CD4-positive, alpha-beta memory T cell (primary cell): Measurements from ENCODE around the gene PCDHGB4. TPM values are rescaled to one million over a fixed set of nuclear protein-coding genes. Genes with fewer than 3 reads are reported as not detected.
"Not testable (repeated sequence)": the region's sequence is repeated elsewhere in the genome, so short reads cannot be mapped to it uniquely, and the experiment has no call there.

Experiments used
- CTCF ChIA-PET: fragments of 350-600 bp; sonication (Branson Sonifier 250); formaldehyde crosslinking; loops from one replicate; lab custom pipeline; 2021; ENCODE audit warnings: inconsistent platforms; ENCODE audit not compliant: partially characterized antibody; lab: Charles Lee
- POLR2A ChIA-PET: fragments of 350-600 bp; sonication (Branson Sonifier 250); formaldehyde crosslinking; loops from one replicate; lab custom pipeline; 2021; ENCODE audit not compliant: partially characterized antibody; lab: Charles Lee
- DNase-seq, 5 donors: peaks; one replicate each; pipeline versions ENCODE4 v3.0.0 to v3.0.0-alpha.2; 2020 to 2022; ENCODE audit warnings: mixed read lengths in 1 of 5
- H3K27ac ChIP-seq: one replicate; pipeline ENCODE4 v1.7.0; 2013; ENCODE audit warnings: low read depth, low read length
- H3K27me3 ChIP-seq: 2 replicates; pipeline ENCODE4 v1.7.0; 2013; ENCODE audit warnings: mild to moderate bottlenecking, low read length, moderate library complexity; ENCODE audit not compliant: insufficient read depth
- H3K36me3 ChIP-seq: 2 replicates; pipeline ENCODE4 v1.7.0; 2013; ENCODE audit warnings: mild to moderate bottlenecking, low read length, moderate library complexity; ENCODE audit not compliant: insufficient read depth
- H3K4me1 ChIP-seq: 2 replicates; pipeline ENCODE4 v1.7.0; 2013; ENCODE audit warnings: mild to moderate bottlenecking, low read length, moderate library complexity; ENCODE audit not compliant: insufficient read depth
- H3K4me3 ChIP-seq, 2 donors: one replicate each; pipeline ENCODE4 v1.7.0; 2013; ENCODE audit warnings: low read length in 2 of 2, mild to moderate bottlenecking in 1 of 2
- H3K9me3 ChIP-seq, 2 donors: one replicate each; pipeline ENCODE4 v1.7.0; 2013; ENCODE audit warnings: low read length in 2 of 2, control low read depth in 1 of 2; ENCODE audit not compliant: control insufficient read depth in 1 of 2
- H3K27ac Mint-ChIP-seq, 7 donors: one replicate each; pipeline ENCODE4 v1.8.0; 2020 to 2021; ENCODE audit warnings: mixed read lengths in 7 of 7, mild to moderate bottlenecking in 6 of 7, inconsistent platforms in 3 of 7, moderate library complexity in 3 of 7
- H3K27me3 Mint-ChIP-seq, 2 donors: one replicate each; pipeline ENCODE4 v1.8.0; 2020 to 2021; ENCODE audit warnings: mixed read lengths in 2 of 2
- H3K36me3 Mint-ChIP-seq, 2 donors: one replicate each; pipeline ENCODE4 v1.8.0; 2020 to 2021; ENCODE audit warnings: mixed read lengths in 2 of 2, inconsistent platforms in 1 of 2, mild to moderate bottlenecking in 1 of 2
- H3K4me1 Mint-ChIP-seq, 4 donors: one replicate each; pipeline ENCODE4 v1.8.0; 2020 to 2021; ENCODE audit warnings: mixed read lengths in 4 of 4, mild to moderate bottlenecking in 1 of 4
- H3K4me3 Mint-ChIP-seq, 8 donors: one replicate each; pipeline ENCODE4 v1.8.0; 2020 to 2021; ENCODE audit warnings: mixed read lengths in 8 of 8, mild to moderate bottlenecking in 7 of 8, moderate library complexity in 6 of 8, inconsistent platforms in 3 of 8
- H3K9me3 Mint-ChIP-seq, 8 donors: one replicate each; pipeline ENCODE4 v1.8.0; 2020 to 2021; ENCODE audit warnings: mixed read lengths in 8 of 8, mild to moderate bottlenecking in 5 of 8, inconsistent platforms in 3 of 8, moderate library complexity in 1 of 8
- intact Hi-C: fragments of 100-400 bp; cut with micrococcal nuclease; formaldehyde crosslinking; loops from one replicate; pipeline ENCODE4 v1.15.1; 2023
- polyA plus RNA-seq, 2 donors: library from polyadenylated mRNA; unstranded; fragments of 300-500 nt; fragmentation: Illumina TruSeq; gene quantifications; one replicate each; pipeline ENCODE4 v1.2.3, GENCODE V29; 2021
- total RNA-seq, 2 experiments: library from RNA; stranded (reverse); gene quantifications; one replicate each; pipeline ENCODE4 v1.2.3, GENCODE V29; 2021

Gene PCDHGB4
- total and polyA plus RNA-seq, 4 experiments from 2014 or later: 0.13 to 0.23 (median 0.19) TPM; not detected in 1

GRCh38 chr5:141402553-141403243 is 15.2 kb downstream of the PCDHGB4 start, which contains the start of gene PCDHGA9:
TSS of gene PCDHGA9 (plus strand) at chr5:141402778. CDS start at chr5:141402953, 175 bp downstream.
- H3K4me1 Mint-ChIP-seq: peaks cover 0 to 4% (median 0%) of the 10 kb centered on the region in 4 donors
- ChIA-PET CTCF (interaction anchor here (0.6 to 0.8 kb wide), 2 partner anchors 77 to 111 kb away, joined by 3 read pairs; no protein-coding TSS in a partner anchor), POLR2A (no interaction called here)
- DNase-seq: no peak
- Histone ChIP-seq H3K36me3 (no peaks in the 10 kb centered on the region), H3K27ac (no peak within 1 kb of the TSS), H3K27me3 (peaks cover 6% of the 10 kb centered on the region), H3K4me3 (no peak within 1 kb of the TSS), H3K4me1 (no peaks in the 10 kb centered on the region), H3K9me3 (peaks cover 0 to 4% of the 10 kb centered on the region in 2 donors)
- peak within 1 kb of the TSS in 2 of 7 donors; percentile 51 to 60 for H3K27ac Mint-ChIP-seq
- H3K4me3 Mint-ChIP-seq: peak within 1 kb of the TSS; percentile 21 to 72 (median 63)
- H3K27me3 Mint-ChIP-seq: peaks cover 56 to 61% of the 10 kb centered on the region in 2 donors
- H3K9me3 Mint-ChIP-seq: peaks cover 6 to 65% (median 52%) of the 10 kb centered on the region in 8 donors
- intact Hi-C loops: no loop called here
- H3K36me3 Mint-ChIP-seq: peaks cover 8 to 12% of the 10 kb centered on the region in 2 donors

- intact Hi-C loops: no loop called here
- H3K9me3 ChIP-seq: peaks cover 0 to 4% of the 10 kb centered on the region in 2 donors
- peaks cover 0 to 4% (median under 1%) of the 10 kb centered on the region in 4 donors for H3K4me1 Mint-ChIP-seq
- CTCF ChIA-PET: interaction anchor here (0.6 to 0.8 kb wide), 2 partner anchors 77 to 110 kb away, joined by 3 read pairs; no protein-coding TSS in a partner anchor
- no peaks in the 10 kb centered on the region for H3K36me3 ChIP-seq
- no peak overlapping the region for H3K4me3 ChIP-seq
- H3K4me1 ChIP-seq: no peaks in the 10 kb centered on the region
- no peak overlapping the region for H3K27ac ChIP-seq
- H3K27me3 ChIP-seq: peaks cover 6% of the 10 kb centered on the region
- H3K9me3 Mint-ChIP-seq: peaks cover 6 to 71% (median 55%) of the 10 kb centered on the region in 8 donors
- H3K27me3 Mint-ChIP-seq: peaks cover 62 to 64% of the 10 kb centered on the region in 2 donors
- POLR2A ChIA-PET: no interaction called here
- H3K27ac Mint-ChIP-seq: no peak overlapping the region
- H3K36me3 Mint-ChIP-seq: peaks cover 10 to 12% of the 10 kb centered on the region in 2 donors
- no peak for DNase-seq
- no peak overlapping the region for H3K4me3 Mint-ChIP-seq
Measured at GRCh38 chr5:141403387-141403786, 15.9 kb downstream of the PCDHGB4 start.

DNA sequence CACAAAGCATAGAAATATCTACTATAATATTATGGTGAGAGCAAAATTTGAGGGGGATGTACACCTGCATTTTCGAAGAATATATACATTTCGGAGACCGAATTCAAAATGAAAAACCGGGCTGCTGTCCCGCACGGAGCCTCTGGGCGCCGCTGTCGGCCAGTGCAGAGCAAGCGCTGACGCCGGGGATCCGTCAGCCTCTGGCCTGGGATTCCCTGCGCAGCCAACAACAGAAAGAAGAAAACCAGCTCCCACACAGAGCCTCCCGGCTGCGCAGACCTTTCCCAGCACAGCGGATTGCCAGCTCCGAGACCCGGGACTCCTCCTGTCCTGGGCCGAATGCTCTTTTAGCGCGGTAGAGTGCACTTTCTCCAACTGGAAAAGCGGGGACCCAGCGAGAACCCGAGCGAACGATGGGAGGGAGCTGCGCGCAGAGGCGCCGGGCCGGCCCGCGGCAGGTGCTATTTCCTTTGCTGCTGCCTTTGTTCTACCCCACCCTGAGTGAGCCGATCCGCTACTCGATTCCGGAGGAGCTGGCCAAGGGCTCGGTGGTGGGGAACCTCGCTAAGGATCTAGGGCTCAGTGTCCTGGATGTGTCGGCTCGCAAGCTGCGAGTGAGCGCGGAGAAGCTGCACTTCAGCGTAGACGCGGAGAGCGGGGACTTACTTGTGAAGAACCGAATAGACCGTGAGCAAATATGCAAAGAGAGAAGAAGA is 20.4 kb downstream of the PCDHGB4 start, which contains the start of gene PCDHGB6:
Gene PCDHGB6 (plus strand): TSS at position 232 of the 716 bp plus-strand sequence. CDS start 182 bp downstream, at position 414.
- H3K9me3 ChIP-seq, POLR2A ChIA-PET, H3K27ac ChIP-seq, H3K27me3 ChIP-seq, H3K4me3 ChIP-seq, H3K4me1 ChIP-seq, H3K4me1 Mint-ChIP-seq, CTCF ChIA-PET, intact Hi-C loops, H3K36me3 ChIP-seq: not testable (repeated sequence)
- peaks cover 12 to 13% of the 10 kb centered on the region in 2 donors for H3K36me3 Mint-ChIP-seq
- peak within 1 kb of the TSS in 6 of 8 donors; percentile 48 to 71 (median 64) for H3K4me3 Mint-ChIP-seq
- H3K27ac Mint-ChIP-seq: peak within 1 kb of the TSS in 3 of 7 donors; percentile 29 to 83 (median 75)
- H3K9me3 Mint-ChIP-seq: peaks cover 5 to 64% (median 48%) of the 10 kb centered on the region in 8 donors
- DNase-seq: peak in 1 of 5 donors; percentile 31
- peaks cover 54 to 59% of the 10 kb centered on the region in 2 donors for H3K27me3 Mint-ChIP-seq

DNA sequence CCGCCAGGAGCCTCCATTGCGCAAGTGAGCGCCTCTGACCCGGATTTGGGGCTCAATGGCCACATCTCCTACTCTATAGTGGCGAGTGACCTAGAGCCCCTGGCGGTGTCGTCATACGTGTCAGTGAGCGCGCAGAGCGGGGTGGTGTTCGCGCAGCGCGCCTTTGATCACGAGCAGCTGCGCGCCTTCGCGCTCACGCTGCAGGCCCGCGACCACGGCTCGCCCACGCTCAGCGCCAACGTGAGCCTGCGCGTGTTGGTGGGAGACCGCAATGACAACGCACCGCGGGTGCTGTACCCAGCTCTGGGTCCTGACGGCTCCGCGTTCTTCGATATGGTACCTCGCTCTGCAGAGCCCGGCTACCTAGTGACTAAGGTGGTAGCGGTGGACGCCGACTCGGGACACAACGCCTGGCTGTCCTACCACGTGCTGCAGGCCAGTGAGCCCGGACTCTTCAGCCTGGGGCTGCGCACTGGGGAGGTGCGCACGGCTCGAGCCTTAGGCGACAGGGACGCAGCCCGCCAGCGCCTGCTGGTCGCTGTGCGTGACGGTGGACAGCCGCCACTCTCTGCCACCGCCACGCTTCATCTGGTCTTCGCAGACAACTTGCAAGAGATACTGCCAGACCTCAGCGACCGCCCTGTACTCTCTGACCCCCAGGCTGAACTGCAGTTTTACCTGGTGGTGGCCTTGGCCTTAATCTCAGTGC is 22.3 kb downstream of the PCDHGB4 start:
- Histone ChIP-seq H3K9me3 (no peaks in the 10 kb centered on the region), H3K4me1 (peaks cover 8% of the 10 kb centered on the region), H3K4me3 (no peak overlapping the region), H3K27ac (no peak overlapping the region), H3K27me3 (peaks cover 10% of the 10 kb centered on the region), H3K36me3 (no peaks in the 10 kb centered on the region)
- H3K36me3 Mint-ChIP-seq: peaks cover 14 to 16% of the 10 kb centered on the region in 2 donors
- peaks cover 10 to 20% (median 14%) of the 10 kb centered on the region in 4 donors for H3K4me1 Mint-ChIP-seq
- no peak for DNase-seq
- intact Hi-C loops: loop anchor here (10.0 kb wide), 1 partner anchor 85 kb away; the partner anchor contains the start of gene TAF7
- CTCF ChIA-PET: no interaction called here
- H3K27me3 Mint-ChIP-seq: peaks cover 51 to 63% of the 10 kb centered on the region in 2 donors
- POLR2A ChIA-PET: no interaction called here
- peaks cover 5 to 62% (median 48%) of the 10 kb centered on the region in 8 donors for H3K9me3 Mint-ChIP-seq
- peak overlapping the region in 1 of 7 donors; percentile 64 for H3K27ac Mint-ChIP-seq
- H3K4me3 Mint-ChIP-seq: no peak overlapping the region

DNA sequence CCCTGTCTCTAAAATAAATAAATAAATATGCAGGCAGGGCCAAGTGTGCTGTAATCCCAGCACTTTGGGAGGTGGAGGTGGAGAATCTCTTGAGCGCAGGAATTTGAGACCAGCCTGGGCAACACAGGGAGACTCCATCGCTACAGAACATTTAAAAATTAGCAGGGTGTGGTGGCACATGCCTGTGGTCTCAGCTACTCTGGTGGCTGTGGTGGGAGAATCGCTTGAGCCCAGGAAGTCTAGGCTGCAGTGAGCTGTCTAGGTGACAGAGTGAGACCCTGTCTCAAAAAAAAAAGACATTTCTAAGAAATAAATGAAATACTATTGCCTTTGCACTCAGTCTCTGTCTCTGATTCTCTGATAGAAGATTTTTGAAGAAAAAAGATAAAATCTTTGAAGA is 24.1 kb downstream of the PCDHGB4 start:
- ChIA-PET POLR2A (no interaction called here), CTCF (interaction anchor here (1.5 to 4.6 kb wide), 2 partner anchors 102 to 113 kb away, joined by 7 to 37 read pairs; no protein-coding TSS in a partner anchor)
- no peak overlapping the region for H3K27ac ChIP-seq
- H3K27me3 ChIP-seq: peaks cover 22% of the 10 kb centered on the region
- intact Hi-C loops: loop anchor here (10.0 kb wide), 1 partner anchor 87 kb away; the partner anchor contains the start of gene TAF7
- no peaks in the 10 kb centered on the region for H3K9me3 ChIP-seq
- Mint-ChIP-seq H3K27ac (no peak overlapping the region), H3K27me3 (peaks cover 38 to 55% of the 10 kb centered on the region in 2 donors), H3K4me1 (peaks cover 10 to 20% (median 14%) of the 10 kb centered on the region in 4 donors), H3K36me3 (peaks cover 14 to 16% of the 10 kb centered on the region in 2 donors), H3K9me3 (peaks cover 5 to 62% (median 49%) of the 10 kb centered on the region in 8 donors), H3K4me3 (peak overlapping the region in 1 of 8 donors; percentile 30)
- H3K36me3 ChIP-seq: no peaks in the 10 kb centered on the region
- peaks cover 8% of the 10 kb centered on the region for H3K4me1 ChIP-seq
- no peak overlapping the region for H3K4me3 ChIP-seq
- no peak for DNase-seq

DNA sequence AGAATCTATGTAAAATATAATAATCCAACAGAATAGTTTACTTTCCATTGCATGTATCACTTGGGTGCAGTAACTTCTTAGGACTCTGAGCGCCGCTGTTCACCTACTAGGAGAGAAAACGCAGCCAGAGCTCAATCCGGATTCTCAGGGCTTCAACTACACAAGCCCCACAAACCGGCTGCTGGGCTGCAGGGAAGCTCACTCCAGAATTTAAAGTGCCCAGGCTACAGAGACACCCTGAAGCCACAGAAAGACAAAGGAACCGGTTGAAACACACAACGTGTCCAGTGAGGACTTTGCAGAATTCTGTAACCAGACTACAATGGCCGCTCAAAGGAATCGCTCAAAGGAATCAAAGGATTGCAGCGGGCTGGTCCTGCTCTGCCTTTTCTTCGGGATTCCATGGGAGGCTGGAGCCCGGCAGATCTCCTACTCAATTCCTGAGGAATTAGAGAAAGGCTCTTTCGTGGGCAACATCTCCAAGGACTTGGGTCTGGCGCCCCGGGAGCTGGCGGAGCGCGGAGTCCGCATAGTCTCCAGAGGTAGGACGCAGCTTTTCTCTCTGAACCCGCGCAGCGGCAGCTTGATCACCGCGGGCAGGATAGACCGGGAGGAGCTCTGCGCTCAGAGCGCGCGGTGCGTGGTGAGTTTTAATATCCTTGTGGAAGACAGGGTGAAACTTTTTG is 25.5 kb downstream of the PCDHGB4 start, which contains the start of gene PCDHGA10:
Gene PCDHGA10 (plus strand): TSS at position 134 of the 686 bp plus-strand sequence. CDS start 189 bp downstream, at position 323.
- POLR2A ChIA-PET: interaction anchor here (1.0 to 2.2 kb wide), 4 partner anchors 93 to 151 kb away, joined by 3 to 11 read pairs (median 4); partner anchors contain the start of gene TAF7
- CTCF ChIA-PET: interaction anchor here (0.7 to 4.6 kb wide), 21 partner anchors 8 to 179 kb away, joined by 3 to 37 read pairs (median 5); partner anchors contain the start of genes PCDHGA11, PCDHGA12, PCDHGA6 and PCDHGB5
- Histone ChIP-seq H3K4me3 (peak within 1 kb of the TSS; percentile 14 to 51), H3K27ac (no peak within 1 kb of the TSS), H3K27me3 (peaks cover 22% of the 10 kb centered on the region), H3K4me1 (peaks cover 8% of the 10 kb centered on the region), H3K9me3 (no peaks in the 10 kb centered on the region), H3K36me3 (no peaks in the 10 kb centered on the region)
- H3K27me3 Mint-ChIP-seq: peaks cover 36 to 56% of the 10 kb centered on the region in 2 donors
- H3K36me3 Mint-ChIP-seq: peaks cover 15 to 16% of the 10 kb centered on the region in 2 donors
- H3K4me1 Mint-ChIP-seq: peaks cover 11 to 20% (median 15%) of the 10 kb centered on the region in 4 donors
- intact Hi-C loops: loop anchor here (1.0 to 10.0 kb wide), 4 partner anchors 88 to 151 kb away; partner anchors contain the start of gene TAF7
- H3K4me3 Mint-ChIP-seq: peak within 1 kb of the TSS; percentile 81 to 92 (median 89)
- peak; percentile 53 to 61 (median 59) for DNase-seq
- H3K27ac Mint-ChIP-seq: peak within 1 kb of the TSS in 5 of 7 donors; percentile 30 to 87 (median 69)
- H3K9me3 Mint-ChIP-seq: peaks cover 2 to 58% (median 45%) of the 10 kb centered on the region in 8 donors
